ENCODE results near the gene MAP3K14.

DNA sequence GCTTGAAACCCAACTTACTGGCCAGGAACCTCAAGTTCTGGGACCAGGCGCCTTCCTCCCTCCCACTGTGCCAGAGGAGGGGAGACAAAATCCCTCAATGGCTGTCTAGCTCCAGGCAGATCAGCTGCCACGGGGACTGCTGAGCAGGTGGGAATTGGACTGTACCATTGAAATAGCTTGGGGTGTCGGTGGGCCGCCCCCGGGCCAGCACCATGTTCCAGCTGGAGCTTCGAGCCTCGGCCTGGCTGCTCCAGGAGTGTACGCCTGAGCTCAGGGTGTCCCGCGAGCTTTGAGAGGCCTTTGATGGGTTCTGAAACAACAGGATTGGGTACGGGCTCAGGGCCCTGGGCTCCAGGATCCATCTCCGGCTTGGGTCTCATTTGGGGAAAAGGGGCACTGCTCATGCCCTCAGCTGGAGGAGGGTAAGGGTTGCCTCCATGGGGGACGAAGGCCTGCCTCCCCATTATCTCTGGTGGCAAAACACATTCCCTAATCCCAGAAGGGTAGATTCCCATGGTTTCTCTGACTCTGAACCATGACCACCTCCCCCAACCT lies 50.4 kb downstream of the MAP3K14 start:
- TF ChIP-seq MAX (IDR thresholded peaks at IDR 0.05) (no peak), EP300 (IDR thresholded peaks at IDR 0.05; ENCODE audit: borderline replicate concordance) (no peak), RAD21 (IDR thresholded peaks at IDR 0.05; ENCODE audit: low read depth) (no peak), REST (IDR thresholded peaks at IDR 0.05; ENCODE audit: low read depth) (no peak)

All from Ishikawa (cell line).